ENCODE data around the gene MDP1. TPM values are rescaled to one million over a fixed set of nuclear protein-coding genes. Genes with fewer than 3 reads are reported as not detected.

The MDP1 gene
- polyA plus RNA-seq, 1 of the 3 experiments (the other 2 are of a cell fraction): 36.7 TPM

DNA sequence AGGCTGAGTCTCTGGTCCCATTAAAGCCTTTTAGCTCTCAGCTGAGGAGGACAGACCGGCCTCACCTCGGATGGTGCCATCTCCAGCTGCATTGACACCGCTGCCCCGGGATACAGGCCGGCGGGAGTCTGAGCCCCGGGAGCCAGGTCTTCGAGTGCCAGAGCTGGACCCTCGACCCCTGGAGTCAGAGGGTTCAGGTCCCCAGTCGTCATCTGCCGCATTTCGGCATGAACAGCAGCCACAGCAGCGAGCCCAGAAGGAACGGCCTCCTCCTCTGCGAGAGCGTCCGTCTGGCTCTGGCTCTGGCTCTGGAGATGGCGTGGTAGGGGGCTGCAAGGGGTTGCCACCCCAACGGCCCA lies 46.1 kb upstream of the MDP1 start:
- ChIA-PET CTCF (interaction anchor here (1.1 to 3.7 kb wide), 3 partner anchors 19 to 46 kb away, joined by 4 to 20 read pairs (median 5); partner anchors contain the start of genes CIDEB and TINF2), POLR2A (interaction anchor here (1.5 kb wide), 1 partner anchor 9 kb away, joined by 5 read pairs; no protein-coding TSS in a partner anchor)
- Histone ChIP-seq H3K9me3 (no peaks in the 10 kb centered on the region), H3K9me2 (no peaks in the 10 kb centered on the region), H3F3A (replicated peaks; ENCODE audit: insufficient read depth) (peaks cover 5% of the 10 kb centered on the region), H2AFZ (ENCODE audit: low read depth) (no peak overlapping the region), H3K27me3 (ENCODE audit: insufficient read depth) (no peaks in the 10 kb centered on the region), H3K79me2 (ENCODE audit: insufficient read depth) (no peaks in the 10 kb centered on the region), H4K20me1 (ENCODE audit: insufficient read depth) (no peaks in the 10 kb centered on the region), H3K27ac (ENCODE audit: low read depth in 2 of 2, low read length in 1 of 2) (no peak overlapping the region), H3K4me3 (ENCODE audit: low read depth in 2 of 2, low read length in 1 of 2) (no peak overlapping the region), H3K36me3 (replicated peaks in 1 of 2; ENCODE audit: control insufficient read depth in 1 of 2, insufficient read depth in 2 of 2, low read length in 1 of 2) (peaks cover 3 to 14% of the 10 kb centered on the region in 2 experiments), H3K4me1 (ENCODE audit: control insufficient read depth in 1 of 2, insufficient read depth in 2 of 2, low read depth in 1 of 2, low read length in 1 of 2) (peaks cover 0 to 3% of the 10 kb centered on the region in 2 experiments; a peak in 1 of 4 replicates), H3K9ac (no peak overlapping the region), H3K4me2 (no peak overlapping the region)
- DNase-seq: no peak
- TF ChIP-seq, protein P1, sequence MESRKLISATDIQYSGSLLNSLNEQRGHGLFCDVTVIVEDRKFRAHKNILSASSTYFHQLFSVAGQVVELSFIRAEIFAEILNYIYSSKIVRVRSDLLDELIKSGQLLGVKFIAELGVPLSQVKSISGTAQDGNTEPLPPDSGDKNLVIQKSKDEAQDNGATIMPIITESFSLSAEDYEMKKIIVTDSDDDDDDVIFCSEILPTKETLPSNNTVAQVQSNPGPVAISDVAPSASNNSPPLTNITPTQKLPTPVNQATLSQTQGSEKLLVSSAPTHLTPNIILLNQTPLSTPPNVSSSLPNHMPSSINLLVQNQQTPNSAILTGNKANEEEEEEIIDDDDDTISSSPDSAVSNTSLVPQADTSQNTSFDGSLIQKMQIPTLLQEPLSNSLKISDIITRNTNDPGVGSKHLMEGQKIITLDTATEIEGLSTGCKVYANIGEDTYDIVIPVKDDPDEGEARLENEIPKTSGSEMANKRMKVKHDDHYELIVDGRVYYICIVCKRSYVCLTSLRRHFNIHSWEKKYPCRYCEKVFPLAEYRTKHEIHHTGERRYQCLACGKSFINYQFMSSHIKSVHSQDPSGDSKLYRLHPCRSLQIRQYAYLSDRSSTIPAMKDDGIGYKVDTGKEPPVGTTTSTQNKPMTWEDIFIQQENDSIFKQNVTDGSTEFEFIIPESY (IDR thresholded peaks at IDR 0.05; ENCODE audit: borderline replicate concordance, low read depth): no peak
- TF ChIP-seq SMC3 (IDR thresholded peaks at IDR 0.05; ENCODE audit: low read depth, low read length) (no peak), GABPA (IDR thresholded peaks at IDR 0.05; ENCODE audit: low read depth) (no peak), YY1 (IDR thresholded peaks at IDR 0.05; ENCODE audit: low read depth) (no peak), POLR2AphosphoS5 (IDR thresholded peaks at IDR 0.05; ENCODE audit: low read depth, low read length) (no peak), TEAD4 (IDR thresholded peaks at IDR 0.05; ENCODE audit: borderline replicate concordance, insufficient read depth) (no peak)
- 97% methylated on average over 5 of the region's 19 CpGs for WGBS (ENCODE audit: low lambda C conversion rate)

- CTCF ChIA-PET: interaction anchor here (1.1 to 3.7 kb wide), 3 partner anchors 19 to 46 kb away, joined by 4 to 20 read pairs (median 5); partner anchors contain the start of genes CIDEB and TINF2
- no peaks in the 10 kb centered on the region for H3K27me3 ChIP-seq (ENCODE audit: insufficient read depth)
These were observed 45.5 kb upstream of the MDP1 start for GRCh38 chr14:24261256-24261968.

More at GRCh38 chr14:24261256-24261968, 45.5 kb upstream of the MDP1 start:
- POLR2A ChIA-PET: interaction anchor here (1.5 kb wide), 1 partner anchor 9 kb away, joined by 5 read pairs; no protein-coding TSS in a partner anchor
- Histone ChIP-seq H3K79me2 (ENCODE audit: insufficient read depth) (no peaks in the 10 kb centered on the region), H3K9ac (no peak overlapping the region), H3K9me3 (no peaks in the 10 kb centered on the region), H3K4me2 (no peak overlapping the region), H3K27ac (ENCODE audit: low read depth in 2 of 2, low read length in 1 of 2) (no peak overlapping the region), H3K4me3 (ENCODE audit: low read depth in 2 of 2, low read length in 1 of 2) (no peak overlapping the region), H3K36me3 (replicated peaks in 1 of 2; ENCODE audit: control insufficient read depth in 1 of 2, insufficient read depth in 2 of 2, low read length in 1 of 2) (peaks cover 3 to 10% of the 10 kb centered on the region in 2 experiments), H4K20me1 (ENCODE audit: insufficient read depth) (no peaks in the 10 kb centered on the region), H2AFZ (ENCODE audit: low read depth) (no peak overlapping the region), H3K4me1 (ENCODE audit: control insufficient read depth in 1 of 2, insufficient read depth in 2 of 2, low read depth in 1 of 2, low read length in 1 of 2) (peaks cover 0 to 3% of the 10 kb centered on the region in 2 experiments; a peak in 1 of 4 replicates), H3F3A (replicated peaks; ENCODE audit: insufficient read depth) (peaks cover 5% of the 10 kb centered on the region), H3K9me2 (no peaks in the 10 kb centered on the region)
- no peak for TF ChIP-seq JUND (IDR thresholded peaks at IDR 0.05)
- TF ChIP-seq FOSL2 (IDR thresholded peaks at IDR 0.05; ENCODE audit: borderline replicate concordance, low read depth): no peak
- TF ChIP-seq, protein P1 (IDR thresholded peaks at IDR 0.05; ENCODE audit: borderline replicate concordance, low read depth): no peak
- TF ChIP-seq, protein P2, sequence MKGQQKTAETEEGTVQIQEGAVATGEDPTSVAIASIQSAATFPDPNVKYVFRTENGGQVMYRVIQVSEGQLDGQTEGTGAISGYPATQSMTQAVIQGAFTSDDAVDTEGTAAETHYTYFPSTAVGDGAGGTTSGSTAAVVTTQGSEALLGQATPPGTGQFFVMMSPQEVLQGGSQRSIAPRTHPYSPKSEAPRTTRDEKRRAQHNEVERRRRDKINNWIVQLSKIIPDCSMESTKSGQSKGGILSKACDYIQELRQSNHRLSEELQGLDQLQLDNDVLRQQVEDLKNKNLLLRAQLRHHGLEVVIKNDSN (IDR thresholded peaks at IDR 0.05; ENCODE audit: borderline replicate concordance, low read depth): no peak
- TF ChIP-seq MXI1 (IDR thresholded peaks at IDR 0.05; ENCODE audit: low read depth, low read length): no peak
- no peak for TF ChIP-seq SIN3A (IDR thresholded peaks at IDR 0.05; ENCODE audit: borderline replicate concordance, low read depth, low read length)
- 91% methylated on average over 18 of the region's 20 CpGs for WGBS (ENCODE audit: low lambda C conversion rate)
- DNase-seq: no peak

Measured in SK-N-SH (cell line).